ENCODE results near the gene OR2T5.
"Not testable (repeated sequence)": the region's sequence is repeated elsewhere in the genome, so short reads cannot be mapped to it uniquely, and the experiment has no call there.

Gene OR2T5

GRCh38 chr1:248488289-248488688 is at the start of gene OR2T5:
Gene OR2T5 (plus strand): TSS chr1:248488589. CDS start chr1:248488589, 0 bp downstream.
- DNase-seq (ENCODE audit: low read depth), result not testable (repeated sequence)

GRCh38 chr1:248438668-248439067 is 49.7 kb upstream of the OR2T5 start:
- not testable (repeated sequence) for DNase-seq (ENCODE audit: low read depth)

GRCh38 chr1:248439283-248439682 is 49.1 kb upstream of the OR2T5 start:
- DNase-seq (ENCODE audit: low read depth), result not testable (repeated sequence)

GRCh38 chr1:248442500-248443277 is 45.7 kb upstream of the OR2T5 start:
- not testable (repeated sequence) for DNase-seq (ENCODE audit: low read depth)

GRCh38 chr1:248444603-248445002 is 43.8 kb upstream of the OR2T5 start:
- not testable (repeated sequence) for DNase-seq (ENCODE audit: low read depth)

- DNase-seq (ENCODE audit: low read depth), result not testable (repeated sequence)
These were observed 43.0 kb upstream of the OR2T5 start, which contains the start of gene OR2T2 for GRCh38 chr1:248445399-248445798. Gene OR2T2 (plus strand): TSS chr1:248445637. CDS start chr1:248452798, 7,161 bp downstream.

GRCh38 chr1:248448409-248449074 is 39.8 kb upstream of the OR2T5 start:
- not testable (repeated sequence) for DNase-seq (ENCODE audit: low read depth)

GRCh38 chr1:248449821-248450465 is 38.4 kb upstream of the OR2T5 start:
- not testable (repeated sequence) for DNase-seq (ENCODE audit: low read depth)

- DNase-seq (ENCODE audit: low read depth), result not testable (repeated sequence)
These were observed 37.8 kb upstream of the OR2T5 start for GRCh38 chr1:248450466-248451145.

- DNase-seq (ENCODE audit: low read depth), result not testable (repeated sequence)
These were observed 34.8 kb upstream of the OR2T5 start for GRCh38 chr1:248453619-248454018.

GRCh38 chr1:248455045-248455444 is 33.3 kb upstream of the OR2T5 start:
- DNase-seq (ENCODE audit: low read depth), result not testable (repeated sequence)

GRCh38 chr1:248456635-248457034 is 31.8 kb upstream of the OR2T5 start:
- not testable (repeated sequence) for DNase-seq (ENCODE audit: low read depth)

GRCh38 chr1:248459117-248459516 is 29.3 kb upstream of the OR2T5 start:
- DNase-seq (ENCODE audit: low read depth), result not testable (repeated sequence)

GRCh38 chr1:248471154-248471553 is 17.2 kb upstream of the OR2T5 start:
- no peak for DNase-seq (ENCODE audit: low read depth)

GRCh38 chr1:248472111-248472510 is 16.3 kb upstream of the OR2T5 start:
- DNase-seq (ENCODE audit: low read depth), result not testable (repeated sequence)

- not testable (repeated sequence) for DNase-seq (ENCODE audit: low read depth)
These were observed 15.3 kb upstream of the OR2T5 start, which contains the start of gene OR2T3 for GRCh38 chr1:248473051-248473450. Gene OR2T3 (plus strand): TSS chr1:248473351. CDS start chr1:248473351, 0 bp downstream.

- not testable (repeated sequence) for DNase-seq (ENCODE audit: low read depth)
These were observed 12.7 kb upstream of the OR2T5 start for GRCh38 chr1:248475660-248476059.

GRCh38 chr1:248481686-248482579 is 6.5 kb upstream of the OR2T5 start:
- DNase-seq (ENCODE audit: low read depth), result not testable (repeated sequence)

- DNase-seq (ENCODE audit: low read depth), result not testable (repeated sequence)
These were observed 8.3 kb downstream of the OR2T5 start for GRCh38 chr1:248496661-248497060.

GRCh38 chr1:248500305-248501035 is 12.1 kb downstream of the OR2T5 start:
- DNase-seq (ENCODE audit: low read depth), result not testable (repeated sequence)
